DOHH2 (cell line): Measurements from ENCODE around the gene ATP8A2.

Experiments used
- H3F3A ChIP-seq: fragments of 200-600 bp; sonication (generic), shearing (Covaris generic); 2 replicates; pipeline ENCODE4 v1.6.0; 2016; ENCODE audit warnings: antibody characterized with exemption, mild to moderate bottlenecking; ENCODE audit not compliant: control insufficient read depth, insufficient read depth
- H3K27ac ChIP-seq: fragments of 200-600 bp; sonication (generic); 2 replicates; pipeline ENCODE4 v1.5.1; 2014; ENCODE audit warnings: low read depth, mild to moderate bottlenecking, low read length, moderate library complexity
- H3K27me3 ChIP-seq: fragments of 200-600 bp; sonication (generic); 2 replicates; pipeline ENCODE4 v1.6.1; 2014; ENCODE audit warnings: mild to moderate bottlenecking, low read length, mixed read lengths; ENCODE audit not compliant: control insufficient read depth
- H3K36me3 ChIP-seq: fragments of 200-600 bp; sonication (generic); 2 replicates; pipeline ENCODE4 v1.6.1; 2014; ENCODE audit warnings: mild to moderate bottlenecking, low read length, moderate library complexity, mixed read lengths; ENCODE audit not compliant: control insufficient read depth
- H3K4me1 ChIP-seq: fragments of 200-600 bp; sonication (generic); 2 replicates; pipeline ENCODE4 v1.6.1; 2014; ENCODE audit warnings: mild to moderate bottlenecking, low read length, mixed read lengths; ENCODE audit not compliant: control insufficient read depth
- H3K4me2 ChIP-seq: fragments of 200-600 bp; sonication (generic); 2 replicates; pipeline ENCODE4 v1.6.0; 2014; ENCODE audit warnings: mild to moderate bottlenecking, low read length, moderate library complexity
- H3K4me3 ChIP-seq: fragments of 200-600 bp; sonication (generic); 2 replicates; pipeline ENCODE4 v1.5.1; 2014; ENCODE audit warnings: mild to moderate bottlenecking, low read length, mixed read lengths
- H3K79me2 ChIP-seq: fragments of 200-600 bp; sonication (generic); 2 replicates; pipeline ENCODE4 v1.6.1; 2014; ENCODE audit warnings: mild to moderate bottlenecking, low read length, mixed read lengths; ENCODE audit not compliant: control insufficient read depth
- H3K9me2 ChIP-seq: fragments of 200-600 bp; sonication (generic); replicated peaks from 2 replicates; pipeline ENCODE4 v1.6.1; 2014; ENCODE audit warnings: mild to moderate bottlenecking, low read length, mixed read lengths; ENCODE audit not compliant: control insufficient read depth
- H3K9me3 ChIP-seq: fragments of 200-600 bp; sonication (generic); 2 replicates; pipeline ENCODE4 v1.6.1; 2014; ENCODE audit warnings: antibody characterized with exemption, low read length, mixed read lengths; ENCODE audit not compliant: control insufficient read depth, insufficient read depth
- H4K20me1 ChIP-seq: fragments of 200-600 bp; sonication (generic); 2 replicates; pipeline ENCODE4 v1.6.0; 2014; ENCODE audit warnings: low read depth, mild to moderate bottlenecking, antibody characterized with exemption, low read length, moderate library complexity; ENCODE audit not compliant: control insufficient read depth, insufficient read depth
- EZH2phosphoT487 ChIP-seq: fragments of 200-600 bp; sonication (generic); IDR thresholded peaks from 2 replicates; pipeline ENCODE4 v1.6.1; 2017; ENCODE audit warnings: borderline replicate concordance, mild to moderate bottlenecking, antibody characterized with exemption, low read length, moderate library complexity, mixed read lengths
- TF ChIP-seq, protein P1 (sequence below): fragments of 200-600 bp; sonication (generic); IDR thresholded peaks from one replicate; pipeline ENCODE4 v1.5.1; 2014; ENCODE audit warnings: antibody characterized with exemption, mild to moderate bottlenecking, low read depth, low read length; ENCODE audit not compliant: poor library complexity, severe bottlenecking

ATP8A2 gene

DNA sequence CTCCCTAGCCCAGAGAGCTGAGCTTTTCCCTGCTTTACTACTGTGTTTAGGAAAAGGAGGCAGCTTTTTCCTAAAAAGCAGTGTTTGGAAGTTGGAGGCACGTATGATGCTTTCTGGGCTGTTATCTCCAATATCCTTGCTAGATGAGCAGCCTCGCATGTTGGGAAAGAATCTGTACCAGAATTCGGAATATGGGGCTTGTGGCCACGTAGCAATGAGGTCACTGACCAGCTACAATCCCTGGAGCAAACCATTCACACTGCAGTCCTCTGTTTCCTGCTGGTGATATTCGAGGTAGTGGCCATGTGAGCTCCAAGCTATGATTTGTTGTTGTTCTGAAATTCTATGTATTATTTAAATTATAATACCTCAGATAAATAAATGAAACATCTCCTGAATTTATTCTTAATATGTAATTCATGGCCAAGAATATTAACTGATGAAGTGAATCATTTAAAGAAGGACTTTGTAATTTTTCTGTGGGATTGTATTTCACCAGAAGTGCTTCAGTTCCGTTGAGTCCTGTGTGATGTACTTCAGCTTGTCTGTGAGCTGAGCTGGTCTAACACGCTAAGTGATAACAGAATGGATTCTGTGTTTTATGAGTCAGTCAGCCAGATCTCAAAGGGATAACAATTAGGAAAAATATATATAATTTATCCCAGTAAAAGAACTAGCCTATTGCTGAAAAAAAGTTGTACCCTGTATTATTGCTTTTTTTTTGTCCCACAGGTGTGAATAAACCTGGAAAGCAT lies 360.5 kb downstream of the ATP8A2 start:
- no peaks in the 10 kb centered on the region for H3K36me3 ChIP-seq
- H3K9me2 ChIP-seq = no peaks in the 10 kb centered on the region
- no peaks in the 10 kb centered on the region for H3K4me1 ChIP-seq
- no peaks in the 10 kb centered on the region for H3K79me2 ChIP-seq
- H3F3A ChIP-seq = no peaks in the 10 kb centered on the region
- no peaks in the 10 kb centered on the region for H3K9me3 ChIP-seq
- H3K4me2 ChIP-seq = no peak overlapping the region
- H4K20me1 ChIP-seq = no peaks in the 10 kb centered on the region
- H3K27ac ChIP-seq = no peak overlapping the region
- no peaks in the 10 kb centered on the region for H3K27me3 ChIP-seq
- TF ChIP-seq, protein P1, sequence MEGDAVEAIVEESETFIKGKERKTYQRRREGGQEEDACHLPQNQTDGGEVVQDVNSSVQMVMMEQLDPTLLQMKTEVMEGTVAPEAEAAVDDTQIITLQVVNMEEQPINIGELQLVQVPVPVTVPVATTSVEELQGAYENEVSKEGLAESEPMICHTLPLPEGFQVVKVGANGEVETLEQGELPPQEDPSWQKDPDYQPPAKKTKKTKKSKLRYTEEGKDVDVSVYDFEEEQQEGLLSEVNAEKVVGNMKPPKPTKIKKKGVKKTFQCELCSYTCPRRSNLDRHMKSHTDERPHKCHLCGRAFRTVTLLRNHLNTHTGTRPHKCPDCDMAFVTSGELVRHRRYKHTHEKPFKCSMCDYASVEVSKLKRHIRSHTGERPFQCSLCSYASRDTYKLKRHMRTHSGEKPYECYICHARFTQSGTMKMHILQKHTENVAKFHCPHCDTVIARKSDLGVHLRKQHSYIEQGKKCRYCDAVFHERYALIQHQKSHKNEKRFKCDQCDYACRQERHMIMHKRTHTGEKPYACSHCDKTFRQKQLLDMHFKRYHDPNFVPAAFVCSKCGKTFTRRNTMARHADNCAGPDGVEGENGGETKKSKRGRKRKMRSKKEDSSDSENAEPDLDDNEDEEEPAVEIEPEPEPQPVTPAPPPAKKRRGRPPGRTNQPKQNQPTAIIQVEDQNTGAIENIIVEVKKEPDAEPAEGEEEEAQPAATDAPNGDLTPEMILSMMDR = no peak
- TF ChIP-seq EZH2phosphoT487 = no peak
- no peak overlapping the region for H3K4me3 ChIP-seq

DNA sequence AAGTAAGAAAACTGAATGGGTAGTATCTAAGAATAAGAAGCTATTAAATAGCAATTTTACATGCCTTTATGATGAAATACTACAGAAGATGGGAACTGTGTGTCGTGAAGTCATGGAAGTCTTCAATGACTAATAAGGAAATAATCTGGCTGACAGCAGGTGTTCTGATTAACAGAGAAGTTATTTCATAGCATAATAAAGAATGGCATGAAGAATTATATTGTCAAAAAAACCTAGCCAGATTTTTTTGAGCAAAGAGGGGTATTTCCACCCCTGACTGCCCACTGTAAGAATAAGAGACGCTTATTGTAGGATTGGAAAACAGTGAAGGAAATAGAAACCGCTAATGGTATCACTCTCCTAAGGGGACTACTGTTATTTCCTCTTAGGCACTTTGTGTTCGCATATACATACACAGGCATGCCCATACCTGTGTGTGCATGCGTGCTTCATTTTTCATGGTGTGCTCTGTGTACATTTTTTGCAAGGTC lies 361.3 kb downstream of the ATP8A2 start:
- Histone ChIP-seq H4K20me1 (no peaks in the 10 kb centered on the region), H3K4me3 (no peak overlapping the region), H3K79me2 (no peaks in the 10 kb centered on the region)

DNA sequence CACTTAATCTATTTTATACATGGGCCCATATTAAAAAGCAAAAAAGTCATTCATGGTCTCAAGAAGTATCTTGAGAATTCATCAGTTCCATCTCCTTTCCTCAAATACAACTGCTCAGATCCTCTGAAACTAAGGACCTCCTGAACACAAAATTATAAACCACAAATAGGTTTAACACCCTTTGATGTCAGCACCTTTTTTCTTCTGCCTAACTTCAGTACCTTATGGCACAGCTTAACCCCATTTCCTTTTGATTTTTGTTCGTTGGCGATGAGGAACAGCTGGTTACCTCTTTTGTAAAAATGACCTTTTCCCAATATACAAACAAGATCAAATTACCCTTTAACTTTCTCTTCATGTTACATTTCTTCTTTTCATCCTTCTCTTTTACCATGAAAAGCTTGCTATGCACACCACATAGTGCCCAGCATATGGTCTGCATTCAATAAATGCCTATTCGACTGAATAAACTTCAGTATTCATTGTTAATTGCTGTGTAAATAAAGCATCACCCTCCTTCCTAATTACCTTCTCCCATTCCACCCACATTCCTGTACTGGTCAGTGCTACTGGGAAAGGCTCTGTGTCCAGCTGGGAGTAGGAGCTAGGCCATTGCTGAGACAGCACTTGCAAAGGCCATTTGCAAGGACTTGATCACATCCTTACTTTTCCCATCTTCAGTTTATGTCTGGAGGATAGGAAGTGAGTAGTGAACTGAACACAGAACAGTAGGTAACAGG lies 362.1 kb downstream of the ATP8A2 start:
- H3F3A ChIP-seq = no peaks in the 10 kb centered on the region
- H3K9me3 ChIP-seq = no peaks in the 10 kb centered on the region
- H3K4me3 ChIP-seq = no peak overlapping the region
- H3K4me2 ChIP-seq = no peak overlapping the region
- TF ChIP-seq, protein P1 = no peak
- TF ChIP-seq EZH2phosphoT487 = no peak
- no peak overlapping the region for H3K27ac ChIP-seq
- no peaks in the 10 kb centered on the region for H3K27me3 ChIP-seq
- no peaks in the 10 kb centered on the region for H3K4me1 ChIP-seq
- no peaks in the 10 kb centered on the region for H3K9me2 ChIP-seq
- H4K20me1 ChIP-seq = no peaks in the 10 kb centered on the region
- no peaks in the 10 kb centered on the region for H3K79me2 ChIP-seq
- H3K36me3 ChIP-seq = no peaks in the 10 kb centered on the region

More for the DNA sequence above, 361.3 kb downstream of the ATP8A2 start:
- H3F3A ChIP-seq = no peaks in the 10 kb centered on the region
- no peaks in the 10 kb centered on the region for H3K27me3 ChIP-seq
- H3K27ac ChIP-seq = no peak overlapping the region
- no peaks in the 10 kb centered on the region for H3K4me1 ChIP-seq
- TF ChIP-seq, protein P1 = no peak
- no peak for TF ChIP-seq EZH2phosphoT487
- no peaks in the 10 kb centered on the region for H3K9me2 ChIP-seq
- no peak overlapping the region for H3K4me2 ChIP-seq
- no peaks in the 10 kb centered on the region for H3K36me3 ChIP-seq
- no peaks in the 10 kb centered on the region for H3K9me3 ChIP-seq
